ENCODE measurements around the gene CDK16. TPM values are rescaled to one million over a fixed set of nuclear protein-coding genes. Genes with fewer than 3 reads are reported as not detected.
A peak's percentile ranks its signal among the peaks of the same experiment; 100 is the strongest.

The CDK16 gene
- total and polyA plus RNA-seq, 7 donors = 104 to 192 (median 150) TPM

- TF ChIP-seq CTCF (IDR thresholded peaks at IDR 0.05) = no peak
- Histone ChIP-seq H3K27me3 (ENCODE audit: insufficient read depth in 3 of 3, low read length in 2 of 3) (peaks cover 0 to 7% (median 0%) of the 10 kb centered on the region in 3 donors), H3K4me3 (no peak overlapping the region), H3K9me3 (no peaks in the 10 kb centered on the region), H3K36me3 (ENCODE audit: insufficient read depth in 1 of 2, low read depth in 1 of 2) (peaks cover 0 to 28% of the 10 kb centered on the region in 2 donors), H3K27ac (no peak overlapping the region), H3K4me1 (peaks cover 3% of the 10 kb centered on the region)
- ATAC-seq (no peak), DNase-seq (peak in 1 of 2 donors; percentile 47)
- intact Hi-C loops (cut with DNase I) = no loop called here
- WGBS, 3 donors = 66 to 77% (median 70%) methylated on average over 3 to 4 of the region's 4 CpGs
These were observed 31.3 kb upstream of the CDK16 start for GRCh38 chrX:47187106-47187677.

- ATAC-seq = no peak
- peak in 1 of 2 donors; percentile 42 for DNase-seq
- H3K27me3 ChIP-seq (ENCODE audit: insufficient read depth in 3 of 3, low read length in 2 of 3) = no peaks in the 10 kb centered on the region
- WGBS, 3 donors = 62 to 81% (median 73%) methylated on average over 18 to 19 of the region's 19 CpGs
- H3K4me1 ChIP-seq = peaks cover 13% of the 10 kb centered on the region
- TF ChIP-seq CTCF (IDR thresholded peaks at IDR 0.05) = no peak
- H3K36me3 ChIP-seq (ENCODE audit: insufficient read depth in 1 of 2, low read depth in 1 of 2) = peaks cover 0 to 18% of the 10 kb centered on the region in 2 donors
- no peaks in the 10 kb centered on the region for H3K9me3 ChIP-seq
- no peak overlapping the region for H3K27ac ChIP-seq
- intact Hi-C loops (cut with DNase I) = loop anchor here (5.0 kb wide), 2 partner anchors 332 to 837 kb away; no protein-coding TSS in a partner anchor
- H3K4me3 ChIP-seq = no peak overlapping the region
These were observed 28.6 kb upstream of the CDK16 start for GRCh38 chrX:47189906-47190305.

GRCh38 chrX:47190445-47191269, 27.8 kb upstream of the CDK16 start:
- H3K27me3 ChIP-seq (ENCODE audit: insufficient read depth in 3 of 3, low read length in 2 of 3) = no peaks in the 10 kb centered on the region
- H3K9me3 ChIP-seq = no peaks in the 10 kb centered on the region
- no peak for TF ChIP-seq CTCF (IDR thresholded peaks at IDR 0.05)
- peak overlapping the region; percentile 81 for H3K4me3 ChIP-seq
- H3K36me3 ChIP-seq (ENCODE audit: insufficient read depth in 1 of 2, low read depth in 1 of 2) = peaks cover 0 to 13% of the 10 kb centered on the region in 2 donors
- peaks cover 20% of the 10 kb centered on the region for H3K4me1 ChIP-seq
- H3K27ac ChIP-seq = peak overlapping the region; percentile 55
- DNase-seq (peak; percentile 88 to 94), ATAC-seq (peak; percentile 84 to 88 (median 85))
- WGBS, 3 donors = 2 to 15% (median 3%) methylated on average over 28 to 40 of the region's 40 CpGs
- intact Hi-C loops (cut with DNase I) = loop anchor here (5.0 kb wide), 2 partner anchors 332 to 837 kb away; no protein-coding TSS in a partner anchor

GRCh38 chrX:47191331-47191730, 27.1 kb upstream of the CDK16 start:
- Histone ChIP-seq H3K27me3 (ENCODE audit: insufficient read depth in 3 of 3, low read length in 2 of 3) (no peaks in the 10 kb centered on the region), H3K9me3 (no peaks in the 10 kb centered on the region), H3K4me3 (peak overlapping the region; percentile 81), H3K27ac (no peak overlapping the region), H3K36me3 (ENCODE audit: insufficient read depth in 1 of 2, low read depth in 1 of 2) (peaks cover 0 to 6% of the 10 kb centered on the region in 2 donors), H3K4me1 (peaks cover 27% of the 10 kb centered on the region)
- intact Hi-C loops (cut with DNase I) = loop anchor here (5.0 kb wide), 2 partner anchors 331 to 836 kb away; no protein-coding TSS in a partner anchor
- 11 to 33% (median 23%) methylated on average over 26 of the region's 26 CpGs for WGBS, 3 donors
- no peak for TF ChIP-seq CTCF (IDR thresholded peaks at IDR 0.05)
- peak in 1 of 2 donors; percentile 43 for DNase-seq
- ATAC-seq = peak in 1 of 4 donors; percentile 6
